Colonic mucosa (tissue), 4 donors: ENCODE measurements around the gene CNTNAP1. TPM values are rescaled to one million over a fixed set of nuclear protein-coding genes. Genes with fewer than 3 reads are reported as not detected.

Experiments used
- DNase-seq: peaks from one replicate; pipeline ENCODE4 v3.0.0-alpha.2; 2020
- H3K27ac ChIP-seq: fragments of 200-600 bp; one replicate; pipeline ENCODE4 v1.8.0; 2021
- H3K27me3 ChIP-seq: fragments of 200-600 bp; one replicate; pipeline ENCODE4 v1.8.0; 2021
- H3K36me3 ChIP-seq: fragments of 200-600 bp; one replicate; pipeline ENCODE4 v1.8.0; 2021
- H3K4me1 ChIP-seq: fragments of 200-600 bp; one replicate; pipeline ENCODE4 v1.8.0; 2021; ENCODE audit warnings: mild to moderate bottlenecking
- H3K4me3 ChIP-seq: fragments of 200-600 bp; one replicate; pipeline ENCODE4 v1.8.0; 2021
- H3K9ac ChIP-seq, 2 donors: one replicate each; pipeline ENCODE4 v1.7.0; 2013; ENCODE audit warnings: control low read depth in 2 of 2, low read depth in 2 of 2, low read length in 2 of 2
- H3K9me3 ChIP-seq: fragments of 200-600 bp; one replicate; pipeline ENCODE4 v1.8.0; 2021
- intact Hi-C: fragments of 100-400 bp; cut with DNase I; formaldehyde crosslinking; loops from one replicate; pipeline ENCODE4 v1.14.1; 2022
- total RNA-seq, 2 donors: library from RNA; stranded (reverse); fragmentation: NEBNext Ultra II Directional in 1 of 2; extraction: Animal tissue kit (Norgen Biotek cat#: 25700) in 1 of 2; gene quantifications; one replicate each; pipeline ENCODE4 v1.2.1, GENCODE V29; 2021
- TF ChIP-seq, protein P1 (sequence below): fragments of 200-600 bp; IDR thresholded peaks from one replicate; pipeline ENCODE4 v1.8.0; 2022; ENCODE audit warnings: antibody characterized with exemption, mild to moderate bottlenecking
- donor health status: healthy.
- donor health status: DM: no; HTN: no; CAD: no.
- donor health status: DM: no; HTN: no; CAD: no.

CNTNAP1 gene
- total RNA-seq, 2 donors from 2014 or later: 1.5 to 5.0 TPM

- H3K4me1 ChIP-seq: no peaks in the 10 kb centered on the region
- no peaks in the 10 kb centered on the region for H3K9me3 ChIP-seq
- no peaks in the 10 kb centered on the region for H3K27me3 ChIP-seq
- no peak overlapping the region for H3K4me3 ChIP-seq
- H3K36me3 ChIP-seq: peaks cover 7% of the 10 kb centered on the region
- TF ChIP-seq, protein P1, sequence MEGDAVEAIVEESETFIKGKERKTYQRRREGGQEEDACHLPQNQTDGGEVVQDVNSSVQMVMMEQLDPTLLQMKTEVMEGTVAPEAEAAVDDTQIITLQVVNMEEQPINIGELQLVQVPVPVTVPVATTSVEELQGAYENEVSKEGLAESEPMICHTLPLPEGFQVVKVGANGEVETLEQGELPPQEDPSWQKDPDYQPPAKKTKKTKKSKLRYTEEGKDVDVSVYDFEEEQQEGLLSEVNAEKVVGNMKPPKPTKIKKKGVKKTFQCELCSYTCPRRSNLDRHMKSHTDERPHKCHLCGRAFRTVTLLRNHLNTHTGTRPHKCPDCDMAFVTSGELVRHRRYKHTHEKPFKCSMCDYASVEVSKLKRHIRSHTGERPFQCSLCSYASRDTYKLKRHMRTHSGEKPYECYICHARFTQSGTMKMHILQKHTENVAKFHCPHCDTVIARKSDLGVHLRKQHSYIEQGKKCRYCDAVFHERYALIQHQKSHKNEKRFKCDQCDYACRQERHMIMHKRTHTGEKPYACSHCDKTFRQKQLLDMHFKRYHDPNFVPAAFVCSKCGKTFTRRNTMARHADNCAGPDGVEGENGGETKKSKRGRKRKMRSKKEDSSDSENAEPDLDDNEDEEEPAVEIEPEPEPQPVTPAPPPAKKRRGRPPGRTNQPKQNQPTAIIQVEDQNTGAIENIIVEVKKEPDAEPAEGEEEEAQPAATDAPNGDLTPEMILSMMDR: no peak
- no peak for DNase-seq
- H3K9ac ChIP-seq: no peak overlapping the region
- H3K27ac ChIP-seq: no peak overlapping the region
- intact Hi-C loops: no loop called here
Measured at GRCh38 chr17:42700586-42701289, 18.4 kb downstream of the CNTNAP1 start.

DNA sequence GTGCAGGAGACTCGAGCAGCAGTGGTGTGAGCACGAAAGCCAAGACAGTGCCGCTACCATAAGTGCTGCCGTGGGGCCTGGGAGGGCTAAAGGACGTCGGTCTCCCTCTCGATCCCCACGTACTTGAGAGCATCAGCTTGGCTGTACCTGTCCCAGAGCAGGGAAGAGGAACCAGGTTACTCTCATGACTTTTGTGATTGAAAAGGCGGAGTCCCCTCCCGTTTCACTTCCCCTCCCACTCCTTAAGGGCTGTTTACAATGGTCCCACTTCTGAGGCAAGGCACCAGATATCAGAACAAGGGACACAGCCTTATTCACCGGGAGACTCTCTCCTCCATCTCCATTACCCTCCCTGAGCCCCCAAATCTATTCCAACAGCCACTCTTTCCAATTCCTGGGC lies 20.1 kb downstream of the CNTNAP1 start:
- DNase-seq: no peak
- Histone ChIP-seq H3K27ac (no peak overlapping the region), H3K4me1 (no peaks in the 10 kb centered on the region), H3K36me3 (peaks cover 12% of the 10 kb centered on the region), H3K9ac (no peak overlapping the region), H3K4me3 (no peak overlapping the region), H3K9me3 (no peaks in the 10 kb centered on the region), H3K27me3 (no peaks in the 10 kb centered on the region)
- TF ChIP-seq, protein P1: no peak
- intact Hi-C loops: no loop called here

GRCh38 chr17:42704490-42704836 lies 22.1 kb downstream of the CNTNAP1 start:
- no peak overlapping the region for H3K4me3 ChIP-seq
- H3K27ac ChIP-seq: no peak overlapping the region
- DNase-seq: no peak
- no peaks in the 10 kb centered on the region for H3K27me3 ChIP-seq
- intact Hi-C loops: no loop called here
- no peak overlapping the region for H3K9ac ChIP-seq
- H3K36me3 ChIP-seq: peaks cover 14% of the 10 kb centered on the region
- H3K4me1 ChIP-seq: no peaks in the 10 kb centered on the region
- TF ChIP-seq, protein P1: no peak
- H3K9me3 ChIP-seq: no peaks in the 10 kb centered on the region

DNA sequence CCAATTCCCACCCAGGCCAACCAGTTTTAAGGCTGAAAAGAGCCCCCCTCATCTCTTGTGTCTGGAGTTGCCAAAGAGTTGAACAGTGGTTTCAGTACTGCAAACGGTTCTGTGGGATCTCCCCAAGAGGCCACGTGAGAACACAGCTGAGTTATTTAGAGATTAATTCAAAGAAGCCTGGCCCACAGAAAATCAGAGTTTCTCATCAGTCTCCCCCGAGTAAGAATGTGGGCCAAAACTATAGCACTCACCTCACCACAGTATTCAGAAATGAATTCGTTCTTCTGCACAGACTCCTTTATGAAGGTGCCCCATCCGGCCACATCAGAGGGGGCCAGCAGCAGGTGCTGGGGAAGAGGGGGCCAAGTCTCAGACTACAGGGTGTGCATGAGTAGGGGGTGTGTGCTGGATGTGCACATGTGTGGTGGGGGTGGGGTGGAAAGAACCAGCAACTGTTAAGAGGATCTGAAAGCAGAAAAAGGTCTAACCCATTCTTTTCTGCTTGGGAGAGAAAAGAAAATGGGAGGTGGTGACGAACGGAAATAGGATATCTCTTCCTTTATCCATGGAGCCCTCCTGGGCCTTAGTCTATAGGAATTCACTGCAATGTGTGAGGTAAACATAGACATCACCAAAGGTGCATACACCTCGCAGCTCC lies 22.6 kb downstream of the CNTNAP1 start:
- H3K4me3 ChIP-seq: no peak overlapping the region
- H3K9ac ChIP-seq: no peak overlapping the region
- peaks cover 14% of the 10 kb centered on the region for H3K36me3 ChIP-seq
- no peak for DNase-seq
- no peaks in the 10 kb centered on the region for H3K27me3 ChIP-seq
- TF ChIP-seq, protein P1: no peak
- H3K9me3 ChIP-seq: no peaks in the 10 kb centered on the region
- intact Hi-C loops: no loop called here
- H3K27ac ChIP-seq: no peak overlapping the region
- H3K4me1 ChIP-seq: no peaks in the 10 kb centered on the region

DNA sequence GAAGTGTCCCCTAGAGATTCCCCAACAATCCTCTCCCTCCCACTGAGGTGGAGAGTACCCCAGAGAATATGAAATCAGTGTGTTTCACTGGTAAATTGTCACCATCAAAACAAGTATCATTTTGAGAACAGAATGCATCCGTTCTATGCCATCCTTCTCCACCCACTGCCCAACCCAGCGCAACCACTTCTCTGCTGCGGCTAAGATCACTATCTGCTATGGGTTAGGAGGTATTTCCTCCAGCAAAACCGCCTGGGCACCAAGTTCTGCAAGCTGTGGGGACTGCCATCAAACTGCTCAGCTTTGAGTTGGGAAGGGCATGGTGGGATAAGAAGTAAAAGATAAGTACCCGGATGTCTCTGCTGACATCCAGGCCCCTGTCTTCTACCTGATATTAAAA lies 24.4 kb downstream of the CNTNAP1 start:
- no peaks in the 10 kb centered on the region for H3K27me3 ChIP-seq
- no peak overlapping the region for H3K27ac ChIP-seq
- no peak for DNase-seq
- H3K9me3 ChIP-seq: no peaks in the 10 kb centered on the region
- intact Hi-C loops: no loop called here
- H3K9ac ChIP-seq: no peak overlapping the region
- H3K4me3 ChIP-seq: no peak overlapping the region
- TF ChIP-seq, protein P1: no peak
- no peaks in the 10 kb centered on the region for H3K4me1 ChIP-seq
- H3K36me3 ChIP-seq: peaks cover 24% of the 10 kb centered on the region
